ENCODE results near the gene AFDN. TPM values are rescaled to one million over a fixed set of nuclear protein-coding genes. Genes with fewer than 3 reads are reported as not detected.

The AFDN gene
- total RNA-seq, 4 donors from 2014 or later, result 66.9 to 88.0 (median 75.3) TPM

DNA sequence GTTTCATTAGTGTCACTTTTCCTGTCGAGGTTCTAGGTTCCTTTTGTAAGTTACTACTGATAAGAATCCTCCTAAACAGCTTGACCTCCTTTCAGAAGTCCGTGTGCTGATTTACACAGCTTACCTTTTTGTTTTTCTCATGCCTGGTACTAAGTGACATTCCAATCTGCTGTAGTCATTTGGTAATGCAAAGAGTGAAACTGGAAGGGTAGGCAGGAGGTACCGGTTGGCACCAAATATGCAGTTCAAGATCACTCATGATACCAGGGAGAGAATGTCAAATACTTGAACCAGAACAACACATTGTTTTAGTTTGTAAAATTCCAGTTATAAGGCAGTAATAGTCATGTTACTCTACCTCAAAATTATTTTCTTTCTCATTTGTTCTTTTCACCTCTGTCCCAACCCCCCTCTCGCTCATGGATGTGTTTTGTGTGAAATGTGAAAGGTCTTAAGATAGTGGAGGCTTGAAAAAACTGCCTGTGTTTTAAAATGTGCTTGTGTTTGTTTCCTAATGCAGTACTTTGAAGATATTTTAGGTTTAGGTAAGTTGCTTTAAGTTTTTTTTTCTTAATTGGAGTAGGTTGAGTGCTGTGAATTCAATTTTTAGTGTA, 23.2 kb downstream of the AFDN start:
- no peak for DNase-seq (ENCODE audit: extremely low spot score)
- H3K27ac ChIP-seq (replicated peaks in 1 of 4), result no peak overlapping the region
- no peak overlapping the region for H3K4me3 ChIP-seq
- H3K27me3 ChIP-seq, result no peaks in the 10 kb centered on the region
- H3K36me3 ChIP-seq, result no peaks in the 10 kb centered on the region
- peaks cover 16 to 41% (median 35%) of the 10 kb centered on the region in 4 donors for H3K4me1 ChIP-seq
- WGBS, result 62% methylated on average over 4 of the region's 4 CpGs
- TF ChIP-seq EP300 (IDR thresholded peaks at IDR 0.05), result no peak
- TF ChIP-seq, protein P1, sequence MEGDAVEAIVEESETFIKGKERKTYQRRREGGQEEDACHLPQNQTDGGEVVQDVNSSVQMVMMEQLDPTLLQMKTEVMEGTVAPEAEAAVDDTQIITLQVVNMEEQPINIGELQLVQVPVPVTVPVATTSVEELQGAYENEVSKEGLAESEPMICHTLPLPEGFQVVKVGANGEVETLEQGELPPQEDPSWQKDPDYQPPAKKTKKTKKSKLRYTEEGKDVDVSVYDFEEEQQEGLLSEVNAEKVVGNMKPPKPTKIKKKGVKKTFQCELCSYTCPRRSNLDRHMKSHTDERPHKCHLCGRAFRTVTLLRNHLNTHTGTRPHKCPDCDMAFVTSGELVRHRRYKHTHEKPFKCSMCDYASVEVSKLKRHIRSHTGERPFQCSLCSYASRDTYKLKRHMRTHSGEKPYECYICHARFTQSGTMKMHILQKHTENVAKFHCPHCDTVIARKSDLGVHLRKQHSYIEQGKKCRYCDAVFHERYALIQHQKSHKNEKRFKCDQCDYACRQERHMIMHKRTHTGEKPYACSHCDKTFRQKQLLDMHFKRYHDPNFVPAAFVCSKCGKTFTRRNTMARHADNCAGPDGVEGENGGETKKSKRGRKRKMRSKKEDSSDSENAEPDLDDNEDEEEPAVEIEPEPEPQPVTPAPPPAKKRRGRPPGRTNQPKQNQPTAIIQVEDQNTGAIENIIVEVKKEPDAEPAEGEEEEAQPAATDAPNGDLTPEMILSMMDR (IDR thresholded peaks at IDR 0.05), result no peak
- TF ChIP-seq POLR2A (IDR thresholded peaks at IDR 0.05; ENCODE audit: low read depth), result no peak
- no peak for TF ChIP-seq POLR2AphosphoS5 (IDR thresholded peaks at IDR 0.05)
- intact Hi-C loops (cut with DNase I), result no loop called here
- no peaks in the 10 kb centered on the region for H3K9me3 ChIP-seq

DNA sequence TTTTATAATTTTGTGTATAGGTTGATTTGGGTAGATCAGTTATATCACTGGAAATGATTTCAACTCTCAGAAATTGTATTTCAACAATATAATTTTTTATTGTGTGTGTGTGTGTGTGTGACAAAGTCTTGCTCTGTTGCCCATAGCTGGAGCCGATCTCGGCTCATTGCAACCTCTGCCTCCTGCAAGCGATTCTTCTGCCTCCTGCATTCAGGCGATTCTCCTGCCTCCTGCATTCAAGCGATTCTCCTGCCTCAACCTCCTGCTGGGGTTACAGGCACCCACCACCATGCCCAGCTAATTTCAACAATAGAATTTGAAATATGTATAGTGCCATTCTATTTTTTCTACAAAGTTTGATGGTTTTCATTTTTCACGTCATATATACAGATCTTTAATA, 24.1 kb downstream of the AFDN start:
- intact Hi-C loops (cut with DNase I), result no loop called here
- 93% methylated on average over 6 of the region's 6 CpGs for WGBS
- no peak for DNase-seq (ENCODE audit: extremely low spot score)
- TF ChIP-seq, protein P1 (IDR thresholded peaks at IDR 0.05), result no peak
- TF ChIP-seq POLR2AphosphoS5 (IDR thresholded peaks at IDR 0.05) (no peak), EP300 (IDR thresholded peaks at IDR 0.05) (no peak), POLR2A (IDR thresholded peaks at IDR 0.05; ENCODE audit: low read depth) (no peak)
- H3K27ac ChIP-seq (replicated peaks in 1 of 4), result no peak overlapping the region
- no peaks in the 10 kb centered on the region for H3K9me3 ChIP-seq
- no peaks in the 10 kb centered on the region for H3K36me3 ChIP-seq
- H3K27me3 ChIP-seq, result no peaks in the 10 kb centered on the region
- no peak overlapping the region for H3K4me3 ChIP-seq
- H3K4me1 ChIP-seq, result peaks cover 16 to 49% (median 43%) of the 10 kb centered on the region in 4 donors

DNA sequence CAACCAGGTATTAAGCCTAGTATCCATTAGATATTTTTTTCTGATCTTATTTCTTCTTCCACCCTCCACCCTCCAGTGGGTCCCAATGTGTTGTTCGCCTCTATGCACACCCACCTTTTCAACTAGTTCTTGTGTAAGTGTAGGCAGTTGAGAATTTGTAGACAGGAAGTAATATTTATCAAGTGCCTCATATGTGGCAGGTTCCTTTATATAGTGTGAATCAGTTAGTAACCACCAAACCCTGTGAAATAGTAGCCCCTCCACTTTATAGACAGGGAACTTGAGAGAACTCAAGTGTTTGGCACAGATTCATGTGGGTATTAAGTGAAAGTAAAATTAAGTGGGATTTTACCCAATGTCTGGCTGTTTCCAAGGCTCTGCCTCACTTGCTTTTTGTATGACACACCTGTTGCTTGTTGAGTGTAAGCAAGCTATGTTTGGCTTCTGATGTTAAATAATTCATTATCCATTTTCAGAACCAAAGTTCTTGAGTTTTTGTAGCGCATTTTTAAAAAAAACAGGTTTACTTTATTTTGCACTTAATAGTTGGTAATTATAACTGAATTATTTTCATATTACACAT, 24.8 kb downstream of the AFDN start:
- Histone ChIP-seq H3K27ac (replicated peaks in 1 of 4) (no peak overlapping the region), H3K27me3 (no peaks in the 10 kb centered on the region), H3K4me3 (no peak overlapping the region), H3K9me3 (no peaks in the 10 kb centered on the region), H3K4me1 (peaks cover 20 to 56% (median 48%) of the 10 kb centered on the region in 4 donors), H3K36me3 (no peaks in the 10 kb centered on the region)
- 94% methylated on average over 2 of the region's 2 CpGs for WGBS
- no peak for TF ChIP-seq EP300 (IDR thresholded peaks at IDR 0.05)
- TF ChIP-seq POLR2AphosphoS5 (IDR thresholded peaks at IDR 0.05), result no peak
- TF ChIP-seq, protein P1 (IDR thresholded peaks at IDR 0.05), result no peak
- no peak for DNase-seq (ENCODE audit: extremely low spot score)
- intact Hi-C loops (cut with DNase I), result no loop called here

DNA sequence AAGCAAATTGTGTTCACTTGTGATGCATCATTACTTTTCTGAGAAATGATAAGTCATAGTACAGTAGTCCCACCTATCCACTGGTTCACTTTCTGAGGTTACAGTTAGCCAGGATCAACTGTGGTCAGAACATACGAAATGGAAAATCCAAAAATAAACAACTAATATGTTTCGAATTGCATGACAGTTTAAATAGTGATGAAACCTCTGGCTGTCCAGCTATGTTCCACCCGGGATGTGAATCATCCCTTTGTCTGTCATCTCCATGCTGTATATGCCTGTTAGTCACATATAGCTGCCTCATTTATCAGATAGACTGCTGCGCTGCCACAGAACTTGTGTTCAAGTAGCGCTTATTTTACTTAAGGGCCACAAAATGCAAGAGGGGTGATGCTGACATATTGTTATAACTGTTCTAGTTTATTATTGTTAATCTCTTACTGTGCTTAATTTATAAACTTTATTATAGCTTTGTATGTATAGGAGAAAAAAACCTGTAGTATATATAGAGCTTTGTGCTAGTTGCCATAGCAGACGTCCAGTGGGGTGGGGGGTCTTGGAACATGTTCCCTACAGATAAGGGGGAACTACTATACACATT, 29.2 kb downstream of the AFDN start:
- Histone ChIP-seq H3K4me1 (peaks cover 39 to 75% (median 61%) of the 10 kb centered on the region in 4 donors), H3K27ac (replicated peaks in 1 of 4) (peak overlapping the region; percentile 38 to 72 (median 53)), H3K27me3 (no peaks in the 10 kb centered on the region), H3K4me3 (no peak overlapping the region), H3K9me3 (no peaks in the 10 kb centered on the region), H3K36me3 (no peaks in the 10 kb centered on the region)
- 60% methylated on average over 6 of the region's 6 CpGs for WGBS
- DNase-seq (ENCODE audit: extremely low spot score), result no peak
- intact Hi-C loops (cut with DNase I), result no loop called here
- TF ChIP-seq POLR2AphosphoS5 (IDR thresholded peaks at IDR 0.05) (peak; percentile 24 to 66), EP300 (IDR thresholded peaks at IDR 0.05) (no peak)

DNA sequence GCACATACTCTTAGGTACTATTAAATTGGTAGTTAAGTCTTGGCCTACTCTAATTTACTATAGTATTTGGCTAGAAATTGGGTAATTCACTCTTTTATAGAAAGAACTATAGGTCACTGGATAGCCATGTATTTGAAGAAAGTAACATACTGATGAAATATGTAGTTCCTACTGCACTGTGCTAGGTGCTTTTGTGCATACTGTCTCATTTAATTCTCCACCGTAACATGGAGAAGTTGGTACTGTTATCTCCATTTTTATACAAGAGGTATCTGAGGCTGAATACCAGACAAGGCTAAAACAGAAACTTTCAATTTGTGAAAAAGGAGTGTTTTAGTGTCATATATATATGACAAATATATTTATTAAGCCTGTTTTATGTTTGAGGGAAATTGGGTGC, 29.8 kb downstream of the AFDN start:
- no peak overlapping the region for H3K4me3 ChIP-seq
- H3K36me3 ChIP-seq, result no peaks in the 10 kb centered on the region
- H3K27ac ChIP-seq (replicated peaks in 1 of 4), result peak overlapping the region in 3 of 4 donors; percentile 53 to 72 (median 53)
- WGBS, result 83% methylated on average over 1 of the region's 1 CpG
- no peaks in the 10 kb centered on the region for H3K9me3 ChIP-seq
- TF ChIP-seq POLR2AphosphoS5 (IDR thresholded peaks at IDR 0.05) (no peak), POLR2A (IDR thresholded peaks at IDR 0.05; ENCODE audit: low read depth) (no peak), EP300 (IDR thresholded peaks at IDR 0.05) (no peak)
- TF ChIP-seq, protein P1 (IDR thresholded peaks at IDR 0.05), result no peak
- H3K27me3 ChIP-seq, result no peaks in the 10 kb centered on the region
- no peak for DNase-seq (ENCODE audit: extremely low spot score)
- H3K4me1 ChIP-seq, result peaks cover 39 to 81% (median 65%) of the 10 kb centered on the region in 4 donors
- intact Hi-C loops (cut with DNase I), result no loop called here
